NCI-H1048 (cell line): Measurements from ENCODE around the gene ARHGAP31.
"Not testable (repeated sequence)": the region's sequence is repeated elsewhere in the genome, so short reads cannot be mapped to it uniquely, and the experiment has no call there.

ENCODE experiments used
- DNase-seq: peaks from one replicate; lab custom pipeline; 2025; lab: John Stamatoyannopoulos, UW

Gene ARHGAP31

GRCh38 chr3:119350114-119350513 is 55.9 kb downstream of the ARHGAP31 start:
- DNase-seq = no peak

DNA sequence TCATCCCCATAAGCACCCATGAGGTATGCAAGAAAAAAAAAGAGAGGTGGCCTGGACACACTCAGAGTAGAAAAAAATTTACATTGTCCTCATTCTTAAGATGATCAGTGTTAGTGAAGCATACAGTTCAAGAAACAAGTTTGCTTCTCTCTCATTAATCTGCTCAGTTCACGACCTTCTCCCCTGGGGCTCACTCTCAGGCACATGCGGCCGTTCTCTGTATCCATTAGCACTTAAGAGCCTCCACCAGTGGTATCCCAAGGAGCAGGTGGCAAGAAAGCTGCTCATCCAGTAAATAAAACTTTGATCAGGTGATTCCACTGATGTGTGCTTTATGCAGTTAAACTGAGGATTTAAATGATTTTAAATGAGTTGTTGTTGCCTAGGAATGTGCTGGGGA is 57.4 kb downstream of the ARHGAP31 start:
- DNase-seq = no peak

DNA sequence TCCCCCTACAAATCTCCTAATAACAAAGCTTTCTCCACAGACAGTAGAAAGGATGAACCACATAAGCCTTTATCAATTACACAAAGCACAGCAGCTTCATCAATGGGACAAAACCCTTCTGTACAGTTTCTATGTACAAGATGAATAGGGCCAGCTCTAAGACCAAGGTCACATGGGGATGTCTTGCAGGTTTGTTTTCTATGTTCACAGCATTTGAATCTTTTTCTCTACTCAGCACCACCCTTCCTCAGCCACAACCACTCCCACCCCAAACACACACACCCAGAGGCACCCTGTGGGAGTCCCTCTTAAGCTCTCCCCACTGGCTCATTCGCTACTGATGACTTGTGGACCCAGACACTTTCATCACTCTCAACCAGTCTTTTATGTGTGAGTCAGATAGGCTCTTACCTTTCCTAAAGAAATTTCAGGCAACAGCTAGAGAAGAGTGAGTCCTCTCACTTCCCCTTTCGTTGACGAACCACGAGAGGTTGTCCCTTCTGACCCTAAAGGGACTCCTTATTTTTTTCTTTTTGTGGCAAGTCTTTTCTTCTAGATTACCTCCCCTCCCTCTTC is 57.9 kb downstream of the ARHGAP31 start:
- DNase-seq = no peak

GRCh38 chr3:119352863-119353527 is 58.8 kb downstream of the ARHGAP31 start:
- no peak for DNase-seq

- not testable (repeated sequence) for DNase-seq
Observed at GRCh38 chr3:119355608-119356007, 61.4 kb downstream of the ARHGAP31 start.

DNA sequence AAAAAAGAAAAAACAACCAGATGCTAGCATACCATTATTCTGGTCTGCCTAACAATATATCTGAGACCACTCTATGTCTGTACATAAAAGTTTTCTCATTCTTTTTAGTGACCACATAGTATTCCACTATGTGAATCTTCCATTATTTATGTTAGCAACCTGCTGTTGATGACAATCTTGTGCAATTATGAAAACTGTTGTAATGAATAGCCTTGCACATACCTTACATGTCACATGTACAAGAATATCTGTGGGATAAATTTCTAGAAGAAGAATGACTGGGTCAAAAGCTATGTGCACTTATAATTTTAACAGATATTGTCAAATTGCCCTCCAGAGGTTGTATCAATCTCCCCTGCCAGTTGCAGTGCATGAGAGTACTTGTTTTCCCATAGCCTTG is 62.5 kb downstream of the ARHGAP31 start:
- DNase-seq = no peak

- no peak for DNase-seq
Observed at GRCh38 chr3:119357190-119357589, 63.0 kb downstream of the ARHGAP31 start.

DNA sequence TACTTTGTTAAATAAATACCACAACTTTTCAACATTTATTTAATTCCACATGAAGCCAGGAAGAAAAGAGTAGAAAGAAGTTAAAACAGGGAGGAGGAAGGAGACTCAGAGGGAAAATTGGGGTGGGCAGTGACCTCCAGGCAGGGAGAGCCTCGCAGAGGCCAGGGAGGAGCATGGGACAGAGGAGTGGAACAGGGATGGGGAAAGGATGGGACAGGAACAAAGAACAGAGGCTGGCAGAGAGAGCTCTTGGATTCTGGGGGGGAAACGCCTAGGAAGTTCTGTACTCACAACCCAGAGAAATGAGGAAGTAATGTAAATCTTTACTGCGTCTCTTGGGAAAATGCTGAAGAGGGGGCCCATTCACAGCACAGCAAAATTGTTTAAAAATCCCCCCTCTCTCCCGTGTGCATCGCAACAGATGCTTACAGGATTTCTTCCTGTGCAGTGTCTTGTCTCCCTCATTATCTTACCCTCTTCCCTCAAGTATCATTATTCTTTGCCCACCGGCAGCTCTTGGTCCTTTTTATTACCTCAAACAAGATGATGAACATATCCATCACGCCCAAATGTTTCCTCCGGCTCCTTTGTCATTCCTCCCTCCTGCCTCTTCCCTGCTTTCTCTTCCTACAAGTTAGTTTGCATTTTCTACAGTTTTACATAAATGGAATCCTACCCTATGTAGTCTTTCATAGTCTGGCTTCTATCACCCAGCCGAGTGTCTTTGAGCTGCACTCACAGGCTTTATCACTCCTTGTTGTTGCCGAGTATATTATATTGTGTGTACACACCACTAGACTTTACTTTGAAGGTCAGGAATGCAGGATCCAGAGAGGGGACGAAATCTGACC is 65.5 kb downstream of the ARHGAP31 start:
- DNase-seq = no peak

GRCh38 chr3:119360736-119361462 is 66.7 kb downstream of the ARHGAP31 start:
- no peak for DNase-seq

GRCh38 chr3:119362010-119362409 is 67.8 kb downstream of the ARHGAP31 start:
- no peak for DNase-seq

DNA sequence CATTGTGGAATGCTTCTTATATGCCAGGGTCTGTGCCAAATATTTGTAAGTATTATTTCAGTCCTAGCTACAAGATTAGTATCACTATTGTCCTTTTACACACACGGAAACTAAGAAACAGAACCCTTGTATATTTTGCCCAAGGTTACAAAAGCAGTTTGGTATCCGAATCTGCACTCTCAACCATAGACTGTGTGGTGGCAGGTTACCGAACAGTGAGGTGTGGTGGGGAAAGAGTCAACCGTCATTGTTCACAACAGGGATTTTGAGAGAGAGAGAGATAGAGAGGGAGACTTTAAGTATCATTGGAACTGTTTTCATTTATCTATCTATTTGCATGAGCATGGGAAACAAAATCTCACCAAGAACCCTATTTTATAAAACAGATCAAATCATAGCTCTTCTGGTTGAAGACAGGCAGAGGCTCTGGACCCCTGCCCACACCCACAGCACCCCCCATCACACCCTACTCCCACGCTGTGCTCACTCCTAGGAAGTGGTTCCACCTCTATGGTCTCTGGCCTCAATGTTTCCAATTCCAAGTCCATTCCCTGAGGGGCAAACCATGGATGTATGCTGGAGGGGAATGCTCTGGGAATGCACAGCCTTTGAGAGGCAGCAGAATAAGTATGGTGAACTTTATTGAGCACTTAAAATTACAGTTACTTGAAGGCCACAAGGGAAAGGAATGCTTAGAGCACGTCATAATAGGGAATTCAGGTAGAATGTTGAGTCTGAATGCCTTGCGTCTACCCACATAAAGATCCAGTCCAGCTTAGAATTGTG is 69.0 kb downstream of the ARHGAP31 start:
- DNase-seq = no peak

GRCh38 chr3:119364401-119364800 is 70.2 kb downstream of the ARHGAP31 start:
- DNase-seq = no peak

DNA sequence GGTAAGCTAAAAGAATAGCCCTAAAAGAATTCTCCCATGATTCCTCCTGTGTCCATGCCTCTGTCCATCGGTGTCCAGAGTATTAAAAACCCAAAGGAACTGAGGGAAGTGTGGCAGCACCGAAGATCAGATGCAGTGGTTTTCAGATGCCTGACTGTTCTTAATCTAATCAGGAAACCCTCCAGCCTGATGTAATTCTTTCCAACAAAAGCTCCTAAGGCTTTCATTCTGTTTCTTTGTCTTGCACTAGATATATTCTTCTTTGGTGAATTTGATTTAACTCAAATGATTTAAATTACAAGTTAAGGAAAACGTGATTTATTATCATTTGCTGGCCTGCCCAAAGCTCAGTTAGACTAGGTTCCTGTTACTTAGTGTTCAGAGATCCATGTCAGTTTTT is 71.2 kb downstream of the ARHGAP31 start:
- DNase-seq = no peak

GRCh38 chr3:119367000-119367399 is 72.8 kb downstream of the ARHGAP31 start:
- no peak for DNase-seq

- no peak for DNase-seq
Observed at GRCh38 chr3:119368298-119368697, 74.1 kb downstream of the ARHGAP31 start.

GRCh38 chr3:119371786-119372185 is 77.6 kb downstream of the ARHGAP31 start:
- not testable (repeated sequence) for DNase-seq

GRCh38 chr3:119375106-119375505 is 80.9 kb downstream of the ARHGAP31 start:
- DNase-seq = no peak

GRCh38 chr3:119375510-119375909 is 81.3 kb downstream of the ARHGAP31 start:
- no peak for DNase-seq

GRCh38 chr3:119376758-119377157 is 82.6 kb downstream of the ARHGAP31 start:
- DNase-seq = no peak

DNA sequence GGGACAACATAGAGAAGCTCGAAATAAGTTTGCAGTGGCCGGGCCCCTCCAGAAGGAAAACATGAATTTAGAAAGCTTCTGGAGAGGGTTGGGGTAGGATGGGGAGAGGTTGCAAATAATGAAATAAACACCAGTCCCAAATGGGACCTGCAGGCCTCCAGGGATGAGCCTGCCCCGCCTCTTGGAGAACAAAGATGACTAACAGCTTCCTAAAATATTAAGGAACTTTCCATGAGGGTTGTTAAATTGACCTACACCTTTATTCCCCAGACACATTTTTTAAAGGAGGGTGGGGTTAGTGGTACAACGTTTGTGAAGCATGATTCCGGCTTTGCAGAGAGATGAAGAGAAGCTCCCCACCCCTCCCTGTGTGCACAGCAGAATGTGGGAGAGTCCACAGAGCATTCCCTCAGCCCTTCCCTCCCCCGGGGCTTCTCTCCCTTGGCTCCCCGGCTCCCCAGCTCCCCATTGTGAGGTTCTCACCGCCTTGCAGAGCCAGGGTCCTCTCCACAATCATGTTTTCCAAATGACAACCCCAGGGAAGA is 84.1 kb downstream of the ARHGAP31 start:
- no peak for DNase-seq

DNA sequence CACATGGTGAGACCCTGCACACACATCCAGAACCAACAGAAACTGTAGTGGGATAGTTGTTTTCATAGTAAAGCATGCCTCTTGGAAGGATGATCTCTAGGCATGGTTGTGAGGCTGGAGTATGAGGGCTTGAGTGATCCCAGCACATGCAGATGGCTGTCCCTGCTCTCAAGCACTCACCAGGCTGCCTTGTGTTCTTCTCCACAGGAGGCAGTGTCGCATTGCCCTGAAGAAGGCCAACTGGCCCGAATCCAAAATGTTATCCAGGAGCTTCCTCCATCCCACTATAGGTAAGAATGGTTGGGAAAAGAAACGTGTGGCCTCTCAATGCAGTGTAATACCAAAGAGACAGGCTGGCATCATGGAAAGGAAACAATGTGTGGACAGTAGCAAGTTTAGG is 86.5 kb downstream of the ARHGAP31 start:
- DNase-seq = no peak
